Spleen (tissue), 11 donors: Measurements from ENCODE around the gene C1QTNF8. TPM values are rescaled to one million over a fixed set of nuclear protein-coding genes. Genes with fewer than 3 reads are reported as not detected.

Experiments used
- DNase-seq: peaks from one replicate; pipeline ENCODE4 v3.0.0-alpha.2; 2020
- H3K27ac ChIP-seq, 8 donors: fragments of 200-600 bp; sonication (generic) in 7 of 8; 1 replicate in 4 of 8; 2 replicates in 4 of 8; pipeline versions ENCODE4 v1.5.0 to v1.8.0; 2016 to 2021; ENCODE audit warnings: inconsistent platforms in 4 of 8, mild to moderate bottlenecking in 4 of 8, moderate library complexity in 1 of 8
- H3K27me3 ChIP-seq, 7 donors: fragments of 200-600 bp; sonication (generic) in 6 of 7; replicated peaks in 1 of 7; 1 replicate in 4 of 7; 2 replicates in 3 of 7; pipeline versions ENCODE4 v1.5.0 to v1.8.0; 2016 to 2021; ENCODE audit warnings: inconsistent platforms in 3 of 7, mild to moderate bottlenecking in 1 of 7
- H3K36me3 ChIP-seq, 6 donors: fragments of 200-600 bp; sonication (generic) in 5 of 6; 1 replicate in 4 of 6; 2 replicates in 2 of 6; pipeline versions ENCODE4 v1.5.0 to v1.8.0; 2016 to 2021; ENCODE audit warnings: inconsistent platforms in 2 of 6
- H3K4me1 ChIP-seq, 6 donors: fragments of 200-600 bp; sonication (generic) in 5 of 6; 1 replicate in 3 of 6; 2 replicates in 3 of 6; pipeline versions ENCODE4 v1.5.0 to v1.8.0; 2016 to 2021; ENCODE audit warnings: inconsistent platforms in 3 of 6
- H3K4me3 ChIP-seq, 8 donors: fragments of 200-600 bp; sonication (generic) in 7 of 8; 1 replicate in 4 of 8; 2 replicates in 4 of 8; pipeline versions ENCODE4 v1.5.0 to v1.8.0; 2016 to 2021; ENCODE audit warnings: inconsistent platforms in 4 of 8, mild to moderate bottlenecking in 4 of 8, moderate library complexity in 2 of 8
- H3K9me3 ChIP-seq, 8 donors: fragments of 200-600 bp; sonication (generic) in 7 of 8; 1 replicate in 4 of 8; 2 replicates in 4 of 8; pipeline versions ENCODE4 v1.5.0 to v1.8.0; 2016 to 2021; ENCODE audit warnings: inconsistent platforms in 4 of 8
- CTCF ChIP-seq, 11 experiments: fragments of 200-600 bp in 7 of 11; fragments of 450-650 bp in 4 of 11; sonication (generic) in 4 of 11; IDR thresholded peaks in 8 of 11; conservative IDR thresholded peaks in 3 of 11; 1 replicate in 7 of 11; 2 replicates in 4 of 11; pipeline versions ENCODE4 v1.4.0 to v1.8.0; 2016 to 2021; ENCODE audit warnings: antibody characterized with exemption in 11 of 11, inconsistent platforms in 4 of 11, mild to moderate bottlenecking in 1 of 11
- POLR2A ChIP-seq, 3 donors: fragments of 450-650 bp; IDR thresholded peaks; one replicate each; pipeline ENCODE4 v1.5.1; 2017; ENCODE audit warnings: antibody characterized with exemption in 3 of 3, mild to moderate bottlenecking in 1 of 3
- POLR2AphosphoS5 ChIP-seq, 3 donors: sonication (generic); formaldehyde crosslinking; IDR thresholded peaks; one replicate each; pipeline ENCODE4 v1.5.1; 2017; ENCODE audit warnings: antibody characterized with exemption in 3 of 3
- whole genome bisulfite sequencing, 5 donors: extraction: QIAGEN DNeasy Blood & Tissue Kit in 3 of 5; methylation state at CpG; one replicate each; pipeline versions ENCODE4 v1.1.5 to v1.1.7; 2013 to 2018; 5-methylcytosine and 5-hydroxymethylcytosine counted together
- intact Hi-C: fragments of 100-400 bp; cut with DNase I; formaldehyde crosslinking; loops from one replicate; pipeline ENCODE4 v1.15.0; 2023; ENCODE audit warnings: low total_unique reads
- polyA plus RNA-seq, 3 donors: library from polyadenylated mRNA; stranded (reverse); fragments of 200-250 nt; gene quantifications; one replicate each; pipeline ENCODE4 v1.2.1, GENCODE V29; 2013
- total RNA-seq, 7 donors: library from RNA; depleted of rRNA in 3 of 7; stranded (reverse); fragments of >200 nt in 3 of 7; fragmentation: NEBNext Ultra II Directional in 4 of 7; extraction: Animal tissue kit (Norgen Biotek cat#: 25700) in 4 of 7; gene quantifications; one replicate each; pipeline versions ENCODE4 v1.1.0 to v1.2.1, GENCODE V29; 2016 to 2021
- donor health status: healthy with polysubstance abuse.
- donor health status: DM: no; HTN: no; CAD: no; lungs with moderate emphysema.
- donor health status: DM: no; HTN: no; CAD: no.
- donor health status: Bipolar disorder and iron deficiency.
- donor health status: healthy.
- donor health status: DM: no; HTN: no; CAD: no.
- donor health status: DM: yes; HTN: yes; CAD: no.

C1QTNF8 gene
- total and polyA plus RNA-seq, 10 donors, result not detected

- intact Hi-C loops, result no loop called here
- Histone ChIP-seq H3K27ac (no peak overlapping the region), H3K9me3 (no peaks in the 10 kb centered on the region), H3K4me3 (no peak overlapping the region), H3K4me1 (no peaks in the 10 kb centered on the region), H3K36me3 (no peaks in the 10 kb centered on the region), H3K27me3 (peaks cover 0 to 56% (median 13%) of the 10 kb centered on the region in 7 donors)
- DNase-seq, result no peak
- no peak for TF ChIP-seq CTCF (IDR thresholded peaks at IDR 0.05 in 8 of 11, conservative IDR thresholded peaks at IDR 0.05 in 3 of 11)
- TF ChIP-seq POLR2AphosphoS5 (IDR thresholded peaks at IDR 0.05), result no peak
- TF ChIP-seq POLR2A (IDR thresholded peaks at IDR 0.05), result no peak
- WGBS, 5 donors, result 75 to 81% (median 80%) methylated on average over 22 to 23 of the region's 23 CpGs
Observed at GRCh38 chr16:1140582-1141162, 44.6 kb upstream of the C1QTNF8 start.

- H3K9me3 ChIP-seq, result no peaks in the 10 kb centered on the region
- TF ChIP-seq POLR2AphosphoS5 (IDR thresholded peaks at IDR 0.05), result no peak
- no peak for TF ChIP-seq POLR2A (IDR thresholded peaks at IDR 0.05)
- no peak for TF ChIP-seq CTCF (IDR thresholded peaks at IDR 0.05 in 8 of 11, conservative IDR thresholded peaks at IDR 0.05 in 3 of 11)
- no peak overlapping the region for H3K27ac ChIP-seq
- no peaks in the 10 kb centered on the region for H3K36me3 ChIP-seq
- H3K4me1 ChIP-seq, result no peaks in the 10 kb centered on the region
- WGBS, 5 donors, result 80 to 87% (median 82%) methylated on average over 24 of the region's 24 CpGs
- no peak for DNase-seq
- H3K27me3 ChIP-seq, result peaks cover 0 to 60% (median 24%) of the 10 kb centered on the region in 7 donors
- intact Hi-C loops, result no loop called here
- H3K4me3 ChIP-seq, result no peak overlapping the region
Observed at GRCh38 chr16:1137604-1138003, 41.6 kb upstream of the C1QTNF8 start.

GRCh38 chr16:1135459-1135825, 39.4 kb upstream of the C1QTNF8 start:
- DNase-seq, result no peak
- Histone ChIP-seq H3K36me3 (no peaks in the 10 kb centered on the region), H3K4me1 (no peaks in the 10 kb centered on the region), H3K27me3 (peaks cover 0 to 55% (median 9%) of the 10 kb centered on the region in 7 donors), H3K27ac (no peak overlapping the region), H3K4me3 (no peak overlapping the region), H3K9me3 (no peaks in the 10 kb centered on the region)
- 79 to 91% (median 85%) methylated on average over 3 of the region's 3 CpGs for WGBS, 5 donors
- TF ChIP-seq CTCF (IDR thresholded peaks at IDR 0.05 in 8 of 11, conservative IDR thresholded peaks at IDR 0.05 in 3 of 11) (no peak), POLR2AphosphoS5 (IDR thresholded peaks at IDR 0.05) (no peak), POLR2A (IDR thresholded peaks at IDR 0.05) (no peak)
- intact Hi-C loops, result no loop called here

GRCh38 chr16:1134776-1135458, 38.9 kb upstream of the C1QTNF8 start:
- Histone ChIP-seq H3K9me3 (no peaks in the 10 kb centered on the region), H3K4me1 (no peaks in the 10 kb centered on the region), H3K27me3 (peaks cover 0 to 55% (median 9%) of the 10 kb centered on the region in 7 donors), H3K27ac (no peak overlapping the region), H3K4me3 (no peak overlapping the region), H3K36me3 (no peaks in the 10 kb centered on the region)
- DNase-seq, result no peak
- 68 to 79% (median 73%) methylated on average over 30 of the region's 30 CpGs for WGBS, 5 donors
- intact Hi-C loops, result no loop called here
- TF ChIP-seq CTCF (IDR thresholded peaks at IDR 0.05 in 8 of 11, conservative IDR thresholded peaks at IDR 0.05 in 3 of 11) (no peak), POLR2A (IDR thresholded peaks at IDR 0.05) (no peak), POLR2AphosphoS5 (IDR thresholded peaks at IDR 0.05) (no peak)
